ENCODE data around the gene PRKAG2. TPM values are rescaled to one million over a fixed set of nuclear protein-coding genes. Genes with fewer than 3 reads are reported as not detected.

The PRKAG2 gene
- total RNA-seq, 4 donors from 2014 or later: 7.5 to 14.3 (median 12.2) TPM

GRCh38 chr7:151899513-151900360 is 22.8 kb upstream of the PRKAG2 start:
- peak in 1 of 2 donors; percentile 72 for DNase-seq (ENCODE audit: low spot score in 2 of 2)
- intact Hi-C loops (cut with DNase I; ENCODE audit: low total_unique reads): no loop called here
- H3K4me3 ChIP-seq (ENCODE audit: low read depth, poor library complexity, severe bottlenecking): no peak overlapping the region
- 87 to 89% methylated on average over 18 of the region's 18 CpGs for WGBS, 2 donors
- TF ChIP-seq POLR2A (IDR thresholded peaks at IDR 0.05) (no peak), CTCF (IDR thresholded peaks at IDR 0.05) (no peak)

- intact Hi-C loops (cut with DNase I; ENCODE audit: low total_unique reads): no loop called here
- peak in 1 of 2 donors; percentile 29 for DNase-seq (ENCODE audit: low spot score in 2 of 2)
- TF ChIP-seq CTCF (IDR thresholded peaks at IDR 0.05): no peak
- no peak for TF ChIP-seq POLR2A (IDR thresholded peaks at IDR 0.05)
- WGBS, 2 donors: 85 to 90% methylated on average over 18 of the region's 18 CpGs
- H3K4me3 ChIP-seq (ENCODE audit: low read depth, poor library complexity, severe bottlenecking): no peak overlapping the region
These were observed 21.2 kb upstream of the PRKAG2 start for GRCh38 chr7:151897951-151898686.

- DNase-seq (ENCODE audit: low spot score in 2 of 2): peak in 1 of 2 donors; percentile 75
- TF ChIP-seq POLR2A (IDR thresholded peaks at IDR 0.05) (no peak), CTCF (IDR thresholded peaks at IDR 0.05) (no peak)
- no peak overlapping the region for H3K4me3 ChIP-seq (ENCODE audit: low read depth, poor library complexity, severe bottlenecking)
- intact Hi-C loops (cut with DNase I; ENCODE audit: low total_unique reads): no loop called here
- 18 to 28% methylated on average over 16 of the region's 16 CpGs for WGBS, 2 donors
These were observed 20.3 kb upstream of the PRKAG2 start for GRCh38 chr7:151897161-151897731.

- WGBS, 2 donors: 86% methylated on average over 6 to 7 of the region's 7 CpGs
- TF ChIP-seq CTCF (IDR thresholded peaks at IDR 0.05): no peak
- TF ChIP-seq POLR2A (IDR thresholded peaks at IDR 0.05): no peak
- no peak overlapping the region for H3K4me3 ChIP-seq (ENCODE audit: low read depth, poor library complexity, severe bottlenecking)
- DNase-seq (ENCODE audit: low spot score in 2 of 2): peak in 1 of 2 donors; percentile 70
- intact Hi-C loops (cut with DNase I; ENCODE audit: low total_unique reads): no loop called here
These were observed 19.6 kb upstream of the PRKAG2 start for GRCh38 chr7:151896486-151896885.

GRCh38 chr7:151896086-151896485 is 19.2 kb upstream of the PRKAG2 start:
- no peak for TF ChIP-seq CTCF (IDR thresholded peaks at IDR 0.05)
- no peak for TF ChIP-seq POLR2A (IDR thresholded peaks at IDR 0.05)
- H3K4me3 ChIP-seq (ENCODE audit: low read depth, poor library complexity, severe bottlenecking): no peak overlapping the region
- intact Hi-C loops (cut with DNase I; ENCODE audit: low total_unique reads): no loop called here
- peak in 1 of 2 donors; percentile 67 for DNase-seq (ENCODE audit: low spot score in 2 of 2)
- 93 to 96% methylated on average over 4 of the region's 4 CpGs for WGBS, 2 donors

All from lower leg skin (tissue), 4 donors.